Mesendoderm (in vitro differentiated cells): ENCODE data around the gene FMOD.

ENCODE experiments used
- DNase-seq: peaks from one replicate; pipeline ENCODE4 v3.0.0; 2013
- H2AK5ac ChIP-seq: 2 replicates; pipeline ENCODE4 v1.6.1; 2013; ENCODE audit warnings: low read length, inconsistent platforms
- H2BK120ac ChIP-seq: 2 replicates; pipeline ENCODE4 v1.6.1; 2013; ENCODE audit warnings: low read depth, mild to moderate bottlenecking, low read length, moderate library complexity, mixed read lengths
- H2BK15ac ChIP-seq: replicated peaks from 2 replicates; pipeline ENCODE4 v1.6.1; 2013; ENCODE audit warnings: low read depth, mild to moderate bottlenecking, moderate library complexity
- H2BK5ac ChIP-seq: 2 replicates; pipeline ENCODE4 v1.6.1; 2013; ENCODE audit warnings: low read length, inconsistent platforms
- H3K18ac ChIP-seq: 2 replicates; pipeline ENCODE4 v1.6.1; 2013; ENCODE audit warnings: mild to moderate bottlenecking, low read length, mixed read lengths
- H3K23ac ChIP-seq: one replicate; pipeline ENCODE4 v1.6.1; 2013; ENCODE audit warnings: low read length
- H3K27ac ChIP-seq: 2 replicates; pipeline ENCODE4 v1.5.1; 2013; ENCODE audit warnings: low read depth, mild to moderate bottlenecking, inconsistent platforms, low read length, moderate library complexity
- H3K27me3 ChIP-seq: 2 replicates; pipeline ENCODE4 v1.6.1; 2013; ENCODE audit warnings: low read length, control low read depth, mild to moderate bottlenecking, inconsistent platforms; ENCODE audit not compliant: insufficient read depth, poor library complexity
- H3K36me3 ChIP-seq: 2 replicates; pipeline ENCODE4 v1.6.1; 2013; ENCODE audit warnings: low read length, inconsistent platforms; ENCODE audit not compliant: control insufficient read depth, insufficient read depth
- H3K4ac ChIP-seq: one replicate; pipeline ENCODE4 v1.6.1; 2013; ENCODE audit warnings: low read depth, mild to moderate bottlenecking, low read length, moderate library complexity
- H3K4me1 ChIP-seq: 2 replicates; pipeline ENCODE4 v1.6.1; 2013; ENCODE audit warnings: low read depth, low read length, inconsistent platforms; ENCODE audit not compliant: control insufficient read depth
- H3K4me2 ChIP-seq: 2 replicates; pipeline ENCODE4 v1.6.1; 2013; ENCODE audit warnings: low read length
- H3K4me3 ChIP-seq: 2 replicates; pipeline ENCODE4 v1.5.1; 2013; ENCODE audit warnings: mild to moderate bottlenecking, low read length
- H3K56ac ChIP-seq: one replicate; pipeline ENCODE4 v1.6.1; 2013; ENCODE audit warnings: low read length
- H3K79me1 ChIP-seq: 2 replicates; pipeline ENCODE4 v1.6.1; 2013; ENCODE audit warnings: low read length, inconsistent platforms
- H3K79me2 ChIP-seq: 2 replicates; pipeline ENCODE4 v1.6.1; 2013; ENCODE audit warnings: mild to moderate bottlenecking, low read length; ENCODE audit not compliant: control insufficient read depth, insufficient read depth
- H3K9ac ChIP-seq: 2 replicates; pipeline ENCODE4 v1.6.1; 2013; ENCODE audit warnings: low read length, inconsistent platforms
- H4K5ac ChIP-seq: one replicate; pipeline ENCODE4 v1.6.1; 2013; ENCODE audit warnings: low read length
- H4K8ac ChIP-seq: one replicate; pipeline ENCODE4 v1.6.1; 2013; ENCODE audit warnings: low read depth, mild to moderate bottlenecking, control low read depth, low read length, moderate library complexity
- WGBS: extraction: QIAGEN DNeasy Blood & Tissue Kit; methylation state at CpG from one replicate; pipeline ENCODE4 v1.1.7; 2013; ENCODE audit warnings: low lambda C conversion rate, missing lambda C conversion rate; ENCODE audit not compliant: insufficient coverage; ENCODE audit errors: extremely low coverage; 5-methylcytosine and 5-hydroxymethylcytosine counted together

Gene FMOD

GRCh38 chr1:203326830-203327683 is 23.9 kb downstream of the FMOD start:
- H3K27ac ChIP-seq: peak overlapping the region; percentile 76
- H3K23ac ChIP-seq: no peak overlapping the region
- no peaks in the 10 kb centered on the region for H3K36me3 ChIP-seq
- H3K79me1 ChIP-seq: no peaks in the 10 kb centered on the region
- H3K27me3 ChIP-seq: no peaks in the 10 kb centered on the region
- H2BK15ac ChIP-seq: no peak overlapping the region
- H3K56ac ChIP-seq: peak overlapping the region; percentile 84
- H3K4ac ChIP-seq: peak overlapping the region; percentile 42
- H3K79me2 ChIP-seq: no peaks in the 10 kb centered on the region
- peak overlapping the region; percentile 74 for H3K9ac ChIP-seq
- DNase-seq: peak; percentile 95
- H2BK5ac ChIP-seq: no peak overlapping the region
- peaks cover 3% of the 10 kb centered on the region for H3K4me1 ChIP-seq
- no peak overlapping the region for H3K4me3 ChIP-seq
- H3K4me2 ChIP-seq: peak overlapping the region; percentile 97
- no peak overlapping the region for H2BK120ac ChIP-seq
- no peak overlapping the region for H2AK5ac ChIP-seq
- no CpG with 5 or more reads among the region's 49 CpGs for WGBS
- H4K5ac ChIP-seq: no peak overlapping the region
- H4K8ac ChIP-seq: no peak overlapping the region
- H3K18ac ChIP-seq: peak overlapping the region; percentile 75

- peak overlapping the region; percentile 10 for H2BK15ac ChIP-seq
- no peak overlapping the region for H4K5ac ChIP-seq
- WGBS: no CpG with 5 or more reads among the region's 13 CpGs
- no peak overlapping the region for H3K56ac ChIP-seq
- peaks cover 5% of the 10 kb centered on the region for H3K4me1 ChIP-seq
- DNase-seq: no peak
- H3K9ac ChIP-seq: no peak overlapping the region
- no peaks in the 10 kb centered on the region for H3K36me3 ChIP-seq
- H3K23ac ChIP-seq: no peak overlapping the region
- no peak overlapping the region for H3K4me3 ChIP-seq
- H3K4me2 ChIP-seq: no peak overlapping the region
- H2BK120ac ChIP-seq: no peak overlapping the region
- no peak overlapping the region for H2AK5ac ChIP-seq
- no peak overlapping the region for H3K18ac ChIP-seq
- no peak overlapping the region for H4K8ac ChIP-seq
- H3K79me2 ChIP-seq: no peaks in the 10 kb centered on the region
- no peaks in the 10 kb centered on the region for H3K79me1 ChIP-seq
- H3K4ac ChIP-seq: no peak overlapping the region
- H3K27ac ChIP-seq: peak overlapping the region; percentile 8
- H2BK5ac ChIP-seq: no peak overlapping the region
- no peaks in the 10 kb centered on the region for H3K27me3 ChIP-seq
These were observed 25.4 kb downstream of the FMOD start for GRCh38 chr1:203325418-203326091.

GRCh38 chr1:203325026-203325417 is 25.9 kb downstream of the FMOD start:
- Histone ChIP-seq H3K9ac (no peak overlapping the region), H2BK5ac (no peak overlapping the region), H3K36me3 (no peaks in the 10 kb centered on the region), H4K8ac (no peak overlapping the region), H3K27ac (no peak overlapping the region), H3K23ac (no peak overlapping the region), H3K18ac (no peak overlapping the region), H4K5ac (no peak overlapping the region), H3K79me2 (no peaks in the 10 kb centered on the region), H2BK120ac (no peak overlapping the region), H3K4me1 (peaks cover 5% of the 10 kb centered on the region), H3K4me2 (no peak overlapping the region), H2BK15ac (no peak overlapping the region), H3K56ac (no peak overlapping the region), H3K4me3 (no peak overlapping the region), H3K27me3 (no peaks in the 10 kb centered on the region), H2AK5ac (no peak overlapping the region), H3K79me1 (no peaks in the 10 kb centered on the region), H3K4ac (no peak overlapping the region)
- peak; percentile 19 for DNase-seq
- WGBS: no CpG with 5 or more reads among the region's 5 CpGs

- Histone ChIP-seq H3K79me2 (no peaks in the 10 kb centered on the region), H2BK15ac (no peak overlapping the region), H3K56ac (no peak overlapping the region), H2AK5ac (no peak overlapping the region), H3K27me3 (no peaks in the 10 kb centered on the region), H3K4ac (no peak overlapping the region), H4K5ac (no peak overlapping the region), H3K23ac (no peak overlapping the region), H3K27ac (no peak overlapping the region), H3K36me3 (no peaks in the 10 kb centered on the region), H3K4me2 (no peak overlapping the region), H2BK5ac (no peak overlapping the region), H3K9ac (no peak overlapping the region), H3K79me1 (no peaks in the 10 kb centered on the region), H4K8ac (no peak overlapping the region), H2BK120ac (no peak overlapping the region), H3K4me3 (no peak overlapping the region), H3K18ac (no peak overlapping the region), H3K4me1 (peaks cover 5% of the 10 kb centered on the region)
- no peak for DNase-seq
- WGBS: no CpG with 5 or more reads among the region's 15 CpGs
These were observed 26.6 kb downstream of the FMOD start for GRCh38 chr1:203324105-203325025.

DNA sequence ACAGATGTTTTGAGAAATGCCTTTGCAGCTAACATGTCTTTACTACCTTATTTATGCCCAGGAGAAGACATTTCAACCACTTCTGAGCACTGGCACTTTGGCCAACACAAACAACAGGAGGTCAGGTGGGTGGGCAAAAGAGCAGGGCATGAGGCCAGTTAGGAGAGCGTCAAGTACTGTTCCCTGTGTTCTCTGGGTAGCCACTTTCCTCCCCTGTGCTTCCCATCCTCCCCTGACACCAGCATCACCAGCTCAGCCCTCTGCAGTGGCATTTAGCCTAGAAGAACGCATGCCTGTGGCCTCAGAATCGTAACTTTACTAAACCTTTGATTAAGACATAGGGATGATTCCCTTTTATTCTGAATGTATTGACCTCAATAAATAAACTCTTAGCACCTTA is 27.3 kb downstream of the FMOD start:
- Histone ChIP-seq H4K5ac (no peak overlapping the region), H2BK15ac (no peak overlapping the region), H2BK120ac (no peak overlapping the region), H3K27me3 (no peaks in the 10 kb centered on the region), H3K4me3 (no peak overlapping the region), H3K36me3 (no peaks in the 10 kb centered on the region), H3K4me1 (peaks cover 5% of the 10 kb centered on the region), H2BK5ac (no peak overlapping the region), H3K23ac (no peak overlapping the region), H2AK5ac (no peak overlapping the region), H3K79me2 (no peaks in the 10 kb centered on the region), H3K56ac (no peak overlapping the region), H3K4me2 (no peak overlapping the region), H4K8ac (no peak overlapping the region), H3K79me1 (no peaks in the 10 kb centered on the region), H3K18ac (no peak overlapping the region), H3K9ac (no peak overlapping the region), H3K4ac (no peak overlapping the region), H3K27ac (no peak overlapping the region)
- DNase-seq: no peak
- no CpG with 5 or more reads among the region's 3 CpGs for WGBS
